GM21737 (cell line): ENCODE results near the gene BAZ2B.

Experiments used
- ATAC-seq: cut with Tn5 transposase; IDR thresholded peaks from one replicate; pipeline ENCODE4 v1.9.1; 2021; ENCODE audit warnings: mild to moderate bottlenecking, moderate library complexity; ENCODE audit not compliant: unreplicated experiment

BAZ2B gene

GRCh38 chr2:159462961-159463360 lies 153.4 kb downstream of the BAZ2B start:
- no peak for ATAC-seq

GRCh38 chr2:159462201-159462785 lies 154.1 kb downstream of the BAZ2B start:
- ATAC-seq, result no peak

GRCh38 chr2:159461076-159461475 lies 155.3 kb downstream of the BAZ2B start:
- no peak for ATAC-seq

DNA sequence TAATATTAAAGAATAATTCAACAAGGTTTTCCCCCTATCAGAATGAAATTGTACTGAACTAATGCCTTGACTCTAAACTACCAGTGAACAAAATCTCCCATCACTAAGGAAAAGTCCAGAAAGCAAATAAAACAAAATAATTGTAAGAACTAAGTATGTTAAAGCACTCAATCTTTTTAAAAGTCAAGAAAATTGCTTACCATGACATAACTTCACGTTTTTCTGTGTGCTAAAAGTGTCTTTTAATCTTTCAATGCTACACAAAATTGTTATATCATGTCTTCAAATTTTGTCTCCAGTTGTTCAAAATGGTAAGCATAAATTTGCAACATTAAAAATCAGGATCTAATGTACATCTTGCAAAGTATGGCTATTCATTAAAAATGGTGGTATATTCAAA lies 156.1 kb downstream of the BAZ2B start:
- no peak for ATAC-seq

DNA sequence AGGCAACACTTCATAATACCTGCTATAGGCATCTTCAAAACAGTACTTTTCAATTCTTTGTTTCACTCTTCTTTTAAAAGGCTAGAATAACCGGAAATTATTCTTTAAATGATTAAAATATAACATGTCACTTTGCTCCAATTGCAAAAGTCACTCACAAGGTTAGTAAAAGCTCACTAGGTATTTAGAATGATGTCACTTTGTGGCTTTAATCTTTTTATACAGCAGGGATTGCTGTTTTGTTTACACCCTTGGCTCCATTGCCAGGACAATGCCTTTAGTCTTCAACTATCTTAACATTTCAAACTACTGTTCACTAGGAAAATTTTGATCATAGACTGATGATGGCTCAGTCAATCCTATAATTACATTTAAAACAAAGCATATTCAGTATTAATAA lies 157.1 kb downstream of the BAZ2B start:
- ATAC-seq, result no peak

GRCh38 chr2:159457589-159457988 lies 158.8 kb downstream of the BAZ2B start:
- ATAC-seq, result no peak

- ATAC-seq, result no peak
Observed at GRCh38 chr2:159456500-159457426, 159.6 kb downstream of the BAZ2B start.

GRCh38 chr2:159455330-159455918 lies 160.9 kb downstream of the BAZ2B start:
- ATAC-seq, result no peak

DNA sequence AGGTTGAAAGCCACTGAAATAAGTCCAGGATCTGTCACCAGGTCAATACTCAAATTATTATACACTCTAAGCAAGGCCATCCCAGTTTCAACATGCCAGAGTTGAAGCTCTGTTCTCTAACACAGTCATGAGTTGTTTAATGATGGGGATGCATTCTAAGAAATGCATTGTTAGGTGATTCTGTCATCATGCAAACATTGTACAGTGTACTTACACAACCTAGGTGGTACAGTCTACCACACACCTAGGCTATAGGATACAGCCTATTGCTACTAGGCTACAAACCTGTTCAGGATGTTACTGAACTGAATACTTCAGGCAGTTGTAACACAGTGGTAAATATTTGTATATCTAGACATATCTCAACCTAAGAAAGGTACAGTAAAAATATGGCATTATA lies 162.2 kb downstream of the BAZ2B start:
- no peak for ATAC-seq

DNA sequence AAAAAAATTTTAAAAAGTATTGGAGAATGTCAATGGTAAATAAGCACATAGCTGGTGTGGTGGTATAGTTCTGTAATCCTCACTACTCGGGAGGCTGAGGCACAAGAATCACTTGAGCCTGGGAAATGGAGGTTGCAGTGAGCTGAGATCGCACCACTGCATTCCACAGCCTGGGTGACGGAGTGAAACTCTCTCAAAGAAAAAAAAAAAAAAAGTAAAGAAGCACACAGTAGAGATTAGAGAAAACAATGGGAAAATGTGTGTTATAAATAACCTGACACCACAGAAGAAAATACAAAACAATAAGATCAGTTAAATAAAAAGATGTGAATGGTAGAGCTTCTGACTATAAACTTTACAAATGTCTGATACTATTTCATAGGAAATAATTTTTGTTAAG lies 166.2 kb downstream of the BAZ2B start:
- ATAC-seq, result no peak

- no peak for ATAC-seq
Observed at GRCh38 chr2:159449504-159450124, 166.7 kb downstream of the BAZ2B start.

DNA sequence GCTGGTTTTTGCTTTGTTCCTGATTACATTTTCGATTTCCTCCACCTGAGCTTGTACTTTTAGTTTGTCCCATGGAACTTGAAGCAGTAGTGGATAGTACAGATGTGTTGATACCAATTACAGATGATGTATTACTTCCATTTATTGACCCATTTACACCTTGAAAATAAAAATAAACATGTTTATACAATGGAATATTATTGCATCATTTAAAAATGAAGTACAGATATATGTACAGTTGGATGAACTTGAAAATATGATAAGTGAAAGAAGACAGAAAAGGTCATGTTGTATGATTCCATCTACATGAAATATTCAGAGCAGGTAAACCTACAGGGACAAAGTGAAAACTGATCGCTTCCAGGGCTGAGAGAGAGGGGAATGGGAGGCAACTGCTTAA lies 169.5 kb downstream of the BAZ2B start:
- no peak for ATAC-seq

GRCh38 chr2:159446201-159446600 lies 170.1 kb downstream of the BAZ2B start:
- ATAC-seq, result no peak

GRCh38 chr2:159445307-159445706 lies 171.0 kb downstream of the BAZ2B start:
- no peak for ATAC-seq

GRCh38 chr2:159444754-159445153 lies 171.6 kb downstream of the BAZ2B start:
- ATAC-seq, result no peak

- ATAC-seq, result no peak
Observed at GRCh38 chr2:159442159-159442852, 174.0 kb downstream of the BAZ2B start.

- ATAC-seq, result no peak
Observed at GRCh38 chr2:159441182-159441581, 175.2 kb downstream of the BAZ2B start.

DNA sequence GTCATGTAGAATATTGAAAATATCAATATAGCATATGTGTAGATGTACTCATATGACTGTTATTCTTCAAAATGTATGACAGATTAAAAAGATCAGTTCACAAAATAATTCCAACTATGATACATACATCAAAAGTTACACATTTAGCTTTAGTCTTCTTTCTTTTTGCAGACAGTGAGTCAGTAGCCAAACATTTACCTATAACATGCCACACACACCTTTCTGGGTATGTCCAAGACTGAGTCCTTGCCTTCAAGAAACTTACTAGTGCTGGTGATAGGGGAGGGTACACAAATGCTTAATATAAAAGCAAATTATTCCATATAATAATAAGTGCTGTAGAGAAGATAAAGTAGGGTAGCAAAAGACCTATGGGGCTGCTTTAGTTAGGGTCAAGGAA lies 176.9 kb downstream of the BAZ2B start:
- ATAC-seq, result no peak

- no peak for ATAC-seq
Observed at GRCh38 chr2:159438720-159439353, 177.5 kb downstream of the BAZ2B start.

DNA sequence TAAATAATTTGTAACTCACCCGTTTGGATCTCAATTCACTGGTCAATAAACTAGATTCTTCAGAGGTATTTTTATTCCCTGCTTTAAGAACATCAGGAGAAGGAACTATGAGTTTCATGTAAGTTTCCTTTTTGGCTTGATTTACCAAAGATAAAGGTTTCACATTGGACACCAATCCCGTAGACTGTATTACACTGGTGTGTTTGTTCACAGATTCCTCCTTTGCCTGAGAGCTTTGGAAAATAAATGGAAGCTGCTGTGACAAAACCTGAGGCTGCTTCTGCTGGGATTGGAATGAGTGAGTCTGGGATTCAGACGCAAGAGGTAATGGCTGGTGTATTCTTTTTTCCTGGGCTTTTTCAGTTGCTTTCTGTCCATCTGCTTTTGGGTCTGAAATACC lies 178.1 kb downstream of the BAZ2B start:
- ATAC-seq, result no peak

- ATAC-seq, result no peak
Observed at GRCh38 chr2:159432610-159433009, 183.7 kb downstream of the BAZ2B start.
